Spleen (tissue), 7 donors: Measurements from ENCODE around the gene VTI1A.

Source experiments
- CTCF ChIP-seq, 11 experiments: fragments of 200-600 bp in 7 of 11; fragments of 450-650 bp in 4 of 11; sonication (generic) in 4 of 11; IDR thresholded peaks in 8 of 11; conservative IDR thresholded peaks in 3 of 11; 1 replicate in 7 of 11; 2 replicates in 4 of 11; pipeline versions ENCODE4 v1.4.0 to v1.8.0; 2016 to 2021; ENCODE audit warnings: antibody characterized with exemption in 11 of 11, inconsistent platforms in 4 of 11, mild to moderate bottlenecking in 1 of 11
- POLR2A ChIP-seq, 3 donors: fragments of 450-650 bp; IDR thresholded peaks; one replicate each; pipeline ENCODE4 v1.5.1; 2017; ENCODE audit warnings: antibody characterized with exemption in 3 of 3, mild to moderate bottlenecking in 1 of 3
- POLR2AphosphoS5 ChIP-seq, 3 donors: sonication (generic); formaldehyde crosslinking; IDR thresholded peaks; one replicate each; pipeline ENCODE4 v1.5.1; 2017; ENCODE audit warnings: antibody characterized with exemption in 3 of 3
- donor health status: DM: no; HTN: no; CAD: no; lungs with moderate emphysema.
- donor health status: DM: no; HTN: no; CAD: no.
- donor health status: DM: no; HTN: no; CAD: no.

- TF ChIP-seq POLR2AphosphoS5 (IDR thresholded peaks at IDR 0.05), result no peak
- no peak for TF ChIP-seq CTCF (IDR thresholded peaks at IDR 0.05 in 8 of 11, conservative IDR thresholded peaks at IDR 0.05 in 3 of 11)
- no peak for TF ChIP-seq POLR2A (IDR thresholded peaks at IDR 0.05)
Observed at GRCh38 chr10:112756235-112756527, 309.2 kb downstream of the VTI1A start.
